ENCODE measurements around the gene TANGO6.

GRCh38 chr16:68961778-68962402, 118.6 kb downstream of the TANGO6 start:
- TF ChIP-seq CTCF (IDR thresholded peaks at IDR 0.05; ENCODE audit: low read depth, low read length, poor library complexity, severe bottlenecking) (no peak), EZH2phosphoT487 (IDR thresholded peaks at IDR 0.05; ENCODE audit: borderline replicate concordance, low read length) (no peak)

All from DOHH2 (cell line).